Fibroblast of pulmonary artery (primary cell): ENCODE data around the gene PXN.
A peak's percentile ranks its signal among the peaks of the same experiment; 100 is the strongest.
"Not testable (repeated sequence)": the region's sequence is repeated elsewhere in the genome, so short reads cannot be mapped to it uniquely, and the experiment has no call there.

ENCODE experiments used
- DNase-seq: peaks from one replicate; pipeline ENCODE4 v3.0.0-alpha.2; 2010; ENCODE audit warnings: low read depth
- H3K4me3 ChIP-seq: replicated peaks from 2 replicates; pipeline ENCODE4 v1.5.1; 2011; ENCODE audit warnings: low read depth, mild to moderate bottlenecking, control low read depth, low read length, moderate library complexity
- CTCF ChIP-seq: IDR thresholded peaks from 2 replicates; pipeline ENCODE4 v1.5.1; 2011; ENCODE audit warnings: mild to moderate bottlenecking, control low read depth, low read length, inconsistent platforms; ENCODE audit errors: missing control alignments

Gene PXN

DNA sequence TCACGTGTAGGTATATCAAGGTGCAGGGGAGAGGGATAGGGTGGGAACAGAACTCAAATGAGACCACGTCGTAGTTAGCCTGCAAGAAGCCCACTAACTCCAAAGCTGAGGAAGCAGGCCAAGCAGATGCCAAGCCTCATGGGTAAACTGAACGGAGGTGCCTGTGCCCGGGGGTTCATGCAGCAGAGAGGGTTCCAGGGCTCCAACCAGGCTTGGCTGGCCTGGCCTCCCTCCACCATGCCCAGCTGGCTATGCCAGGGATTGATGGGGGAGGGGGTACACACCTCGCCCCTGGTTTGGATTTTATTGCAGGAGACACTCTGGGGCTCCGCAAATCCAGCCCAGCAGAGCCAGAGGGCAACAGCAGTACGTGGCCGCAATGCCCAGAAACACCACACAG is 27.3 kb downstream of the PXN start:
- TF ChIP-seq CTCF = no peak
- no peak for DNase-seq
- H3K4me3 ChIP-seq = no peak overlapping the region

DNA sequence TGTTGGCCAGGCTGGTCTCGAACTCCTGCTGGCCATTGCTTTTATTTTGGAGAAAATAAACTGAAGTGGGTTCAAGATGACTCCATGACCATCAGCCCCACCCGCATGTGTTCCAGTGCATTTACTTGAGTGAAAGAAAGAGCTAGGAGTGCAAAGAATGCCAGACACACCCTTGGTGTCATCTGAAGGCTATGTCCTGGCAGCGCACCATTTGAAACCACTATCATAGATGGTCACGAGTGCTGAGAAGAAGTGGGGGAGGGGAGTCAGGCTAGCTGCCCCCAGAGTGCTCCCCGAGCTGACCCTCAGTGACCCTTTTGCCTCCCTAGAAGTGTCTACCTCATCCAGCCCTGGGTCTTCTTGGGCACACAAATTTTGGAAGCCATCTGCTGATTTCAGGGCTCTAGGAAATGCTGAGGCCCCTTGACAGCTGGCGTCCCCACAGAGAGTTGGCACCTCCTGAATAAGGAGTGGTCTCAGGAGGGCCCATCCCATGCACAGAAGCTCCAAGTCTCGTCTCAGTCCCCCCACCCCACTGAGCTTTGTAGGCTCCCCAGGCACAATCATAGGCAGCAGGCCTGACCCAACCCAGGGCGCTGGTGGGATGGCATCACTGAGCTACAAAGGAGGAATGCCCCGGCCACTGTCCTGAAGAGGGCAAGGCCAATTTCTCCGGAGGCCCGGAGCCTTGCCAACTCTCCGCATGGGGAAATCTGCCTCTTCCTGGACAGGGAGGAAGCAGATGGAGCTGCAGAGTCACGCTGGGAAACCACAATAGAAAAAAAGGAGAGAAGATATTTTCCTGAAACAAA is 28.0 kb downstream of the PXN start:
- no peak for TF ChIP-seq CTCF
- H3K4me3 ChIP-seq = no peak overlapping the region
- DNase-seq = peak; percentile 83

GRCh38 chr12:120236809-120237208 is 28.7 kb downstream of the PXN start:
- DNase-seq, H3K4me3 ChIP-seq: not testable (repeated sequence)

DNA sequence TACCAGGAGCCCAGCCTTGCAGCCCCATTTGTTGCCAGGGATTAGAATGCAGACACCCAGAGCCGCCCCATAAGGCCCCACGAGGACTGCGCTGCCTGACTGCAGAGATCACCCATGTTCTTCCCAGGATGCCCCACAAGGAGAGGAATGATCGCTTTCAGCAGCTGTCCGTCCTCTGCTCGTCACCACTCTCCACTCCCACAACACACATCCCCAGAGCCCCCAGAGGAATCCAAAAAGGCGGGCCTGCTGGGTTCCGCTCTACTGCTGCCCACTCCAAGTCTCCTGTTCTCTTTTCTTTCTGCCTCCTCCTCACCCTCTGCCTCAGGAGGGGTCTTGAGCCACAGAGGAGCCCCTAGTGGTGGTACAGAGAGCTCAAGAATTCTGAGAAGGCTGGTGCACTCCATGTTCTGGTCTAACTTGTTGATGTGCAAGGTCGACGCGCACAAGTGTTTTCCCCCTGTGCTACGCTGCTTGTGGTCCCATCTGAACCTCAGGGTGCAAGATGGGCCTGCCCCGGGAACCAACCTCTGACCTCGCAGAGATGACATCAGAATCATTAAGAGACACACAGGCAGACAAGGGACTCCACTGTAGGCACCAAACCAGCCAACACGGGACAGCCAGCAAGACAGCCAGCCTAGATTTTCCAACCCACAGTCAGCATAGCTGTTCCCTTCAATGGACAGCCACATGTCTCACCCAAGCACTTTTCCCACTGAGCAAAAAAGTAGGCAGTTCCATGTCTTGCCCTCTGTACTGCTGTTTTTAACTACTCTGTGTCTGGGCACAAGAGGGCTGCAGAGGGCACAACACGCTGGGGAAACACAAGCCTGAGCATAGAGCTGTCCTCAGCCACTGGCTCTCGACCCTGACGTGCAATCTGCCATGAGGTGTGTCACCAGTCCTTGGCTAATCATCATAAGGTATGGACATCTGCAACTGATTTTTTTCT is 29.9 kb downstream of the PXN start:
- peak overlapping the region; percentile 10 for H3K4me3 ChIP-seq
- TF ChIP-seq CTCF = peak; percentile 36
- no peak for DNase-seq

DNA sequence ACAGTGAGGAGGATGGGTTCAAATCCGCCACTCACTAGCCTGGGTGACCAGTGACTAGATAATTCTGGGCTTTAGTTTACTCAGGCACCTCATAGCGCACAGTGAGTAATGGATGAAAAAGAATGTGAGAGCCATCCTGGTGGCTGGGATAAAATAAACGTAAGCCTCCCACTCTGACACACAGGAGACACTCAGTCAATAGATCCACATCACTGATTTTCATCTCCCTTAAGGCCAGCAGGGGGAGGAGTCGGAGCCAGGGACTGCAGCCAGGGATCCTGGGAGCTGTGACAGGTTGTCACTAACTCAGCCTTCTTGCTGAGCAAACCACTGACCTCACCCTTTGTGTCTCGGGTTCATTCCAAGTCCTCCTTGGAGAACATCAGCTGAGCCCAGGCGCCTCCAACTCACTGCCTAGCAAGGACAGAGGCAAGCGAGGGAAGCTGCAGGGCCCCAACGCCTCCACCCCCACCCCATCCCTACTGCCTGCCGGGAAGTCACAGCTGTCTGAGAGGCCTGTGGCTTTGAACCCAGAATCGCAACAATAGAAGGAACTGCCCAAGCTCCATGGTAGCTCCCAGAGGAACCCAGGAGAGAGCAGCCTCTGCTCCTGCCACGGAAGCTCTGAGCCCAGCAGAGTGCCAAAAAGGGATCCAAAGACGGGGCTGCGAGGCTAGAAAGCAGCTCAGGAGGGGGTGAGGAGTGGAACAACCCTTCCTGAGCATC is 30.7 kb downstream of the PXN start:
- TF ChIP-seq CTCF = peak; percentile 39
- peak overlapping the region; percentile 10 for H3K4me3 ChIP-seq
- DNase-seq = peak; percentile 96

- DNase-seq = peak; percentile 90
- peak; percentile 14 for TF ChIP-seq CTCF
- H3K4me3 ChIP-seq = peak overlapping the region; percentile 27
Measured at GRCh38 chr12:120231316-120232011, 34.1 kb downstream of the PXN start.
